ENCODE measurements around the gene TSKU. TPM values are rescaled to one million over a fixed set of nuclear protein-coding genes. Genes with fewer than 3 reads are reported as not detected.

The TSKU gene
- total and polyA plus RNA-seq, 2 experiments from 2014 or later = 11.7 to 31.1 TPM

- Histone ChIP-seq H3K4me3 (no peak overlapping the region), H3K27ac (ENCODE audit: low read depth) (peak overlapping the region; percentile 45; the same call in 1 of the 2 replicates)
- H3K27ac Mint-ChIP-seq = no peak overlapping the region; the same call in 1 of the 2 replicates
Observed at GRCh38 chr11:76770642-76771445, 12.3 kb upstream of the TSKU start.

More at GRCh38 chr11:76770642-76771445, 12.3 kb upstream of the TSKU start:
- H3K9me3 Mint-ChIP-seq = peaks cover 18% of the 10 kb centered on the region
- no peak overlapping the region for H3K4me3 Mint-ChIP-seq
- H3K9me2 ChIP-seq (ENCODE audit: insufficient read depth) = no peaks in the 10 kb centered on the region
- H3K4me1 Mint-ChIP-seq = peaks cover 53% of the 10 kb centered on the region
- H3K4me2 ChIP-seq = no peak overlapping the region
- no peaks in the 10 kb centered on the region for H3K79me2 ChIP-seq (replicated peaks; ENCODE audit: insufficient read depth)
- DNase-seq (ENCODE audit: low spot score) (no peak), ATAC-seq (peak; percentile 28)
- H3K36me3 Mint-ChIP-seq (ENCODE audit: low read depth) = peaks cover 9% of the 10 kb centered on the region; the same call in 2 of the 3 replicates
- H3F3A ChIP-seq (replicated peaks; ENCODE audit: low read depth) = no peaks in the 10 kb centered on the region
- H3K27me3 ChIP-seq (ENCODE audit: insufficient read depth) = no peaks in the 10 kb centered on the region
- no peaks in the 10 kb centered on the region for H4K20me1 ChIP-seq (replicated peaks; ENCODE audit: insufficient read depth)
- H3K36me3 ChIP-seq (ENCODE audit: insufficient read depth) = peaks cover 5% of the 10 kb centered on the region; the same call in 1 of the 2 replicates
- H2AFZ ChIP-seq = peak overlapping the region; percentile 72
- TF ChIP-seq NANOG (IDR thresholded peaks at IDR 0.05; ENCODE audit: borderline replicate concordance) (no peak), ZNF331 (CRISPR knock-in tag; IDR thresholded peaks at IDR 0.05; ENCODE audit: low read depth) (no peak), JUNB (IDR thresholded peaks at IDR 0.05; ENCODE audit: unreplicated experiment) (no peak)
- TF ChIP-seq, protein P1, sequence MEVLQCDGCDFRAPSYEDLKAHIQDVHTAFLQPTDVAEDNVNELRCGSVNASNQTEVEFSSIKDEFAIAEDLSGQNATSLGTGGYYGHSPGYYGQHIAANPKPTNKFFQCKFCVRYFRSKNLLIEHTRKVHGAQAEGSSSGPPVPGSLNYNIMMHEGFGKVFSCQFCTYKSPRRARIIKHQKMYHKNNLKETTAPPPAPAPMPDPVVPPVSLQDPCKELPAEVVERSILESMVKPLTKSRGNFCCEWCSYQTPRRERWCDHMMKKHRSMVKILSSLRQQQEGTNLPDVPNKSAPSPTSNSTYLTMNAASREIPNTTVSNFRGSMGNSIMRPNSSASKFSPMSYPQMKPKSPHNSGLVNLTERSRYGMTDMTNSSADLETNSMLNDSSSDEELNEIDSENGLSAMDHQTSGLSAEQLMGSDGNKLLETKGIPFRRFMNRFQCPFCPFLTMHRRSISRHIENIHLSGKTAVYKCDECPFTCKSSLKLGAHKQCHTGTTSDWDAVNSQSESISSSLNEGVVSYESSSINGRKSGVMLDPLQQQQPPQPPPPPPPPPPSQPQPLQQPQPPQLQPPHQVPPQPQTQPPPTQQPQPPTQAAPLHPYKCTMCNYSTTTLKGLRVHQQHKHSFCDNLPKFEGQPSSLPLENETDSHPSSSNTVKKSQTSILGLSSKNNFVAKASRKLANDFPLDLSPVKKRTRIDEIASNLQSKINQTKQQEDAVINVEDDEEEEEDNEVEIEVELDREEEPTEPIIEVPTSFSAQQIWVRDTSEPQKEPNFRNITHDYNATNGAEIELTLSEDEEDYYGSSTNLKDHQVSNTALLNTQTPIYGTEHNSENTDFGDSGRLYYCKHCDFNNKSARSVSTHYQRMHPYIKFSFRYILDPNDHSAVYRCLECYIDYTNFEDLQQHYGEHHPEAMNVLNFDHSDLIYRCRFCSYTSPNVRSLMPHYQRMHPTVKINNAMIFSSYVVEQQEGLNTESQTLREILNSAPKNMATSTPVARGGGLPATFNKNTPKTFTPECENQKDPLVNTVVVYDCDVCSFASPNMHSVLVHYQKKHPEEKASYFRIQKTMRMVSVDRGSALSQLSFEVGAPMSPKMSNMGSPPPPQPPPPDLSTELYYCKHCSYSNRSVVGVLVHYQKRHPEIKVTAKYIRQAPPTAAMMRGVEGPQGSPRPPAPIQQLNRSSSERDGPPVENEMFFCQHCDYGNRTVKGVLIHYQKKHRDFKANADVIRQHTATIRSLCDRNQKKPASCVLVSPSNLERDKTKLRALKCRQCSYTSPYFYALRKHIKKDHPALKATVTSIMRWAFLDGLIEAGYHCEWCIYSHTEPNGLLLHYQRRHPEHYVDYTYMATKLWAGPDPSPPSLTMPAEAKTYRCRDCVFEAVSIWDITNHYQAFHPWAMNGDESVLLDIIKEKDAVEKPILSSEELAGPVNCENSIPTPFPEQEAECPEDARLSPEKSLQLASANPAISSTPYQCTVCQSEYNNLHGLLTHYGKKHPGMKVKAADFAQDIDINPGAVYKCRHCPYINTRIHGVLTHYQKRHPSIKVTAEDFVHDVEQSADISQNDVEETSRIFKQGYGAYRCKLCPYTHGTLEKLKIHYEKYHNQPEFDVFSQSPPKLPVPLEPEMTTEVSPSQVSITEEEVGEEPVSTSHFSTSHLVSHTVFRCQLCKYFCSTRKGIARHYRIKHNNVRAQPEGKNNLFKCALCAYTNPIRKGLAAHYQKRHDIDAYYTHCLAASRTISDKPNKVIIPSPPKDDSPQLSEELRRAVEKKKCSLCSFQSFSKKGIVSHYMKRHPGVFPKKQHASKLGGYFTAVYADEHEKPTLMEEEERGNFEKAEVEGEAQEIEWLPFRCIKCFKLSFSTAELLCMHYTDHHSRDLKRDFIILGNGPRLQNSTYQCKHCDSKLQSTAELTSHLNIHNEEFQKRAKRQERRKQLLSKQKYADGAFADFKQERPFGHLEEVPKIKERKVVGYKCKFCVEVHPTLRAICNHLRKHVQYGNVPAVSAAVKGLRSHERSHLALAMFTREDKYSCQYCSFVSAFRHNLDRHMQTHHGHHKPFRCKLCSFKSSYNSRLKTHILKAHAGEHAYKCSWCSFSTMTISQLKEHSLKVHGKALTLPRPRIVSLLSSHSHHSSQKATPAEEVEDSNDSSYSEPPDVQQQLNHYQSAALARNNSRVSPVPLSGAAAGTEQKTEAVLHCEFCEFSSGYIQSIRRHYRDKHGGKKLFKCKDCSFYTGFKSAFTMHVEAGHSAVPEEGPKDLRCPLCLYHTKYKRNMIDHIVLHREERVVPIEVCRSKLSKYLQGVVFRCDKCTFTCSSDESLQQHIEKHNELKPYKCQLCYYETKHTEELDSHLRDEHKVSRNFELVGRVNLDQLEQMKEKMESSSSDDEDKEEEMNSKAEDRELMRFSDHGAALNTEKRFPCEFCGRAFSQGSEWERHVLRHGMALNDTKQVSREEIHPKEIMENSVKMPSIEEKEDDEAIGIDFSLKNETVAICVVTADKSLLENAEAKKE (CRISPR knock-in tag; IDR thresholded peaks at IDR 0.05) = no peak
- peaks cover 14% of the 10 kb centered on the region for H3K27me3 Mint-ChIP-seq (ENCODE audit: insufficient read depth, low read depth, poor library complexity)
- H3K4me1 ChIP-seq (ENCODE audit: insufficient read depth) = peaks cover 33% of the 10 kb centered on the region

Data from GM23338 (cell line).